ENCODE measurements around the gene NRL.

GRCh38 chr14:24037658-24038037 lies 77.1 kb downstream of the NRL start:
- TF ChIP-seq HIVEP1 (CRISPR knock-in tag; IDR thresholded peaks at IDR 0.05) (no peak), TCF7L2 (IDR thresholded peaks at IDR 0.05; ENCODE audit: low read depth, low read length) (no peak), CTCF (IDR thresholded peaks at IDR 0.05 in 2 of 3, conservative IDR thresholded peaks at IDR 0.05 in 1 of 3; ENCODE audit: insufficient read depth in 2 of 3, low read depth in 1 of 3, low read length in 3 of 3) (no peak), POLR2AphosphoS2 (IDR thresholded peaks at IDR 0.05; ENCODE audit: low read length) (no peak), FOXP1 (CRISPR knock-in tag; IDR thresholded peaks at IDR 0.05) (no peak)
